Coronary artery (tissue), 2 donors: Measurements from ENCODE around the gene PRKN.

Experiments used
- DNase-seq: peaks from one replicate; pipeline ENCODE4 v3.0.0-alpha.2; 2017; ENCODE audit warnings: low spot score
- H3K27ac ChIP-seq, 2 donors: fragments of 200-600 bp; sonication (generic); one replicate each; pipeline ENCODE4 v1.5.1; 2016 to 2019
- H3K4me3 ChIP-seq: fragments of 200-600 bp; sonication (generic); 2 replicates; pipeline ENCODE4 v1.5.1; 2016; ENCODE audit warnings: mild to moderate bottlenecking, moderate library complexity
- CTCF ChIP-seq: fragments of 200-600 bp; sonication (generic); IDR thresholded peaks from one replicate; pipeline ENCODE4 v1.5.1; 2019; ENCODE audit warnings: antibody characterized with exemption

PRKN gene

GRCh38 chr6:161940519-161940918 lies 787.0 kb downstream of the PRKN start:
- TF ChIP-seq CTCF, result no peak
- DNase-seq, result no peak
- H3K4me3 ChIP-seq, result no peak overlapping the region
- no peak overlapping the region for H3K27ac ChIP-seq

- no peak for DNase-seq
- Histone ChIP-seq H3K27ac (no peak overlapping the region), H3K4me3 (no peak overlapping the region)
- no peak for TF ChIP-seq CTCF
These were observed 801.2 kb downstream of the PRKN start for GRCh38 chr6:161926324-161926723.

GRCh38 chr6:161924516-161925116 lies 803.0 kb downstream of the PRKN start:
- no peak overlapping the region for H3K27ac ChIP-seq
- DNase-seq, result no peak
- no peak for TF ChIP-seq CTCF
- no peak overlapping the region for H3K4me3 ChIP-seq

- TF ChIP-seq CTCF, result no peak
- no peak overlapping the region for H3K4me3 ChIP-seq
- H3K27ac ChIP-seq, result no peak overlapping the region
- no peak for DNase-seq
These were observed 804.9 kb downstream of the PRKN start for GRCh38 chr6:161922631-161923119.

- no peak for DNase-seq
- TF ChIP-seq CTCF, result no peak
- H3K27ac ChIP-seq, result no peak overlapping the region
- H3K4me3 ChIP-seq, result no peak overlapping the region
These were observed 805.8 kb downstream of the PRKN start for GRCh38 chr6:161921602-161922395.

- DNase-seq, result no peak
- H3K4me3 ChIP-seq, result no peak overlapping the region
- no peak overlapping the region for H3K27ac ChIP-seq
These were observed 807.9 kb downstream of the PRKN start for GRCh38 chr6:161919691-161920090.

More at GRCh38 chr6:161919691-161920090, 807.9 kb downstream of the PRKN start:
- TF ChIP-seq CTCF, result no peak
